HG03066 (cell line): ENCODE data around the gene PIGS.

ENCODE experiments used
- ATAC-seq: cut with Tn5 transposase; IDR thresholded peaks from one replicate; pipeline ENCODE4 v1.9.1; 2021; ENCODE audit warnings: low read depth; ENCODE audit not compliant: unreplicated experiment

The PIGS gene

GRCh38 chr17:28511858-28512461 lies 59.4 kb downstream of the PIGS start:
- ATAC-seq: no peak

- no peak for ATAC-seq
Measured at GRCh38 chr17:28509789-28510188, 61.5 kb downstream of the PIGS start.

- no peak for ATAC-seq
Measured at GRCh38 chr17:28508211-28508724, 63.1 kb downstream of the PIGS start.

GRCh38 chr17:28507567-28508203 lies 63.6 kb downstream of the PIGS start:
- ATAC-seq: no peak

GRCh38 chr17:28506763-28507487 lies 64.4 kb downstream of the PIGS start:
- ATAC-seq: no peak

GRCh38 chr17:28505986-28506665 lies 65.2 kb downstream of the PIGS start, which contains the start of gene FOXN1:
Gene FOXN1 (plus strand): TSS chr17:28506348. CDS start chr17:28523970, 17,622 bp downstream.
- ATAC-seq: no peak

GRCh38 chr17:28503420-28503819 lies 67.9 kb downstream of the PIGS start:
- no peak for ATAC-seq
